ENCODE results near the gene B4GALNT1. TPM values are rescaled to one million over a fixed set of nuclear protein-coding genes. Genes with fewer than 3 reads are reported as not detected.

Gene B4GALNT1
- total RNA-seq, 1 donor from 2014 or later: 0.78 TPM

DNA sequence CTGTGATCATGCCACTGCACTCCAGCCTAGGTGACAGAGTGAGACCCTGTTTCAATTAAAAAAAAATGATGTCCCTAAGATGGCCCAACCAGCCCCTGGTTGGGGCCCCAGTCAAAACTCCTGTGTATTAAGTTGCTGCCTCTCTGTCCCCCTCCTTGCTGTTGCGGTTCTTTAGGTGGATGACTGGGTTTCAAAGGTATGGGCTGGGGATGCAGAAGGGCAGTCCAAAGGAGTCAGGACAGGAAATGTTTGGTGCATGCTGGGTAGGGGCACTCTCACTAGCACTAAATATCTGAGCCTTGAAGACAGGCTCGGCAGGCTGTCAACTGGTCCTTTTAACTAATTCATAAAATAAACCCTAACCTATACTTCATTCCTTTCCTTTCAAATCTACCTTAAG is 54.0 kb downstream of the B4GALNT1 start:
- no peaks in the 10 kb centered on the region for H3K4me1 Mint-ChIP-seq
- no peak for DNase-seq (ENCODE audit: low spot score in 2 of 2, unreplicated experiment in 2 of 2)
- H3K9me3 Mint-ChIP-seq: no peaks in the 10 kb centered on the region
- peaks cover 71% of the 10 kb centered on the region for H3K27me3 Mint-ChIP-seq (ENCODE audit: low read depth)
- H3K4me3 Mint-ChIP-seq: no peak overlapping the region
- no peaks in the 10 kb centered on the region for H3K36me3 Mint-ChIP-seq
- no peak overlapping the region for H3K27ac Mint-ChIP-seq
- TF ChIP-seq, protein P1, sequence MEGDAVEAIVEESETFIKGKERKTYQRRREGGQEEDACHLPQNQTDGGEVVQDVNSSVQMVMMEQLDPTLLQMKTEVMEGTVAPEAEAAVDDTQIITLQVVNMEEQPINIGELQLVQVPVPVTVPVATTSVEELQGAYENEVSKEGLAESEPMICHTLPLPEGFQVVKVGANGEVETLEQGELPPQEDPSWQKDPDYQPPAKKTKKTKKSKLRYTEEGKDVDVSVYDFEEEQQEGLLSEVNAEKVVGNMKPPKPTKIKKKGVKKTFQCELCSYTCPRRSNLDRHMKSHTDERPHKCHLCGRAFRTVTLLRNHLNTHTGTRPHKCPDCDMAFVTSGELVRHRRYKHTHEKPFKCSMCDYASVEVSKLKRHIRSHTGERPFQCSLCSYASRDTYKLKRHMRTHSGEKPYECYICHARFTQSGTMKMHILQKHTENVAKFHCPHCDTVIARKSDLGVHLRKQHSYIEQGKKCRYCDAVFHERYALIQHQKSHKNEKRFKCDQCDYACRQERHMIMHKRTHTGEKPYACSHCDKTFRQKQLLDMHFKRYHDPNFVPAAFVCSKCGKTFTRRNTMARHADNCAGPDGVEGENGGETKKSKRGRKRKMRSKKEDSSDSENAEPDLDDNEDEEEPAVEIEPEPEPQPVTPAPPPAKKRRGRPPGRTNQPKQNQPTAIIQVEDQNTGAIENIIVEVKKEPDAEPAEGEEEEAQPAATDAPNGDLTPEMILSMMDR (IDR thresholded peaks at IDR 0.05; ENCODE audit: unreplicated experiment): no peak

DNA sequence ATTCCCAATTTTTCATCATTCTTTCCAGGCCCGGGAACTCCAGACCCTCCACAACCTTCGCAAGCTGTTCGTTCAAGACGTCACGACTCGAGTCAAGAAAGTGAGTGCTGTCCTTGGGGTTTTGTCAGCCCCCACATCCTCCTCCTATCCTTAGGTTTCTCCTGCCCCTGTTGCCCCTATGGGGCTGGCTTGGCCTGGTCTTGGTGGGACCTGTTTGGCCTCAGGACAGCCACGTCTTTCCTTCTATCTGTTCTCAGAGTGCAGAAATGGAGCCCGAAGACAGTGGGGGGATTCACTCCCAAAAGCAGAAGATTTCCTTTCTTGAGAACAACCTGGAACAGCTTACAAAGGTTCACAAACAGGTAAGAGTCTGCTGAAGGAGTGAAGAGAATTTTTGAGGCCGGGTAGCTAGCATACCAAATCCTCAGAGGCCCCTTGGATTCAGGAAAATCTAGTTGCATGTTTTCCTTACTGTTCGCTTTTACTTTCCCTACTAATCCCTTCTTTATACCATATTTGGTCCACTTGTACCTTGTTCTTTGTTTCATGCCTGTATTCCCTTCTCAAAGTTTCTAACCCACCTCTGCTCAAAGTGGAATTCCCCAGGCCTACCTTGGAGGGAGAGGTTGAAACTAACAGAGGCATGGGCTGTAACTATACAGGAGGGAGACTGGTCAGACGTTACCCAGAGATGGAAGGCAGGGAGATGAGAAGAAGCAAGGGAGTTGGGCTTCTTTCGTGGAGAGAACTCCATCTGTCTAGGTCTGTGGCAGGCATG is 54.8 kb downstream of the B4GALNT1 start:
- H3K9me3 Mint-ChIP-seq: no peaks in the 10 kb centered on the region
- DNase-seq (ENCODE audit: low spot score in 2 of 2, unreplicated experiment in 2 of 2): no peak
- no peaks in the 10 kb centered on the region for H3K36me3 Mint-ChIP-seq
- H3K4me1 Mint-ChIP-seq: no peaks in the 10 kb centered on the region
- no peak overlapping the region for H3K27ac Mint-ChIP-seq
- TF ChIP-seq, protein P1 (IDR thresholded peaks at IDR 0.05; ENCODE audit: unreplicated experiment): no peak
- H3K27me3 Mint-ChIP-seq (ENCODE audit: low read depth): peaks cover 67% of the 10 kb centered on the region
- no peak overlapping the region for H3K4me3 Mint-ChIP-seq

DNA sequence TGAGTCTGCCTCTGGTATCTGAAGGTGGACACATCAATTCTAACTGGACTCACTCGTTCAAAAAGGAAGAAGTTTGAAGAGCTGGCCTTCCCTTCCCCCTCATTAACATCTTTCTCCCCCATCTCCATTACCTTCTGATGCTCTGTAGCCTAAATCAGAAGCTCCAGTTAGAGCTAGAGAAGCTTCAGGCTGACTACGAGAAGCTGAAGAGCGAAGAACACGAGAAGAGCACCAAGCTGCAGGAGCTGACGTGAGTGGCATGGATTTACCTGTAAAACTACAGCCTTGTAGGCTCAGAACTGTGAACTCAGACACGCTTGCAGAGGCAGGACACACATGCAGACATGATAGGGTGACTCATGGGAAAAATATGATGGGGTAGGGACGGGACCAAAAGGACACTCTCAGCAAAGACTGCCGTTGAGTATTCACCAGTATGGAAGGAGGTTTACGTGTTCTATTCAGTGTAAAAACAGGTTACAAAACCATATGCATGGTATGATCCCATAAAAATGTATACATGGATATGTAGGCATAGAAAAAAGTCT is 56.3 kb downstream of the B4GALNT1 start:
- H3K4me3 Mint-ChIP-seq: no peak overlapping the region
- no peaks in the 10 kb centered on the region for H3K4me1 Mint-ChIP-seq
- TF ChIP-seq, protein P1 (IDR thresholded peaks at IDR 0.05; ENCODE audit: unreplicated experiment): no peak
- H3K36me3 Mint-ChIP-seq: no peaks in the 10 kb centered on the region
- no peak overlapping the region for H3K27ac Mint-ChIP-seq
- H3K9me3 Mint-ChIP-seq: no peaks in the 10 kb centered on the region
- H3K27me3 Mint-ChIP-seq (ENCODE audit: low read depth): peaks cover 60% of the 10 kb centered on the region
- no peak for DNase-seq (ENCODE audit: low spot score in 2 of 2, unreplicated experiment in 2 of 2)

Other genes starting within 250 kb of the B4GALNT1 start
- gene R3HDM2, start 202.2 kb downstream of the B4GALNT1 start, total RNA-seq: 95.5 to 111 TPM (median 109 TPM) in 3 replicates
- 0.24 to 0.32 TPM (median 0.31 TPM) in 3 replicates for gene INHBC, start 198.4 kb downstream of the B4GALNT1 start, total RNA-seq
- 0.09 TPM in 1 of 3 replicates, not detected in the others for gene INHBE, start 177.9 kb downstream of the B4GALNT1 start, total RNA-seq
- 6.0 to 10.1 TPM (median 8.4 TPM) in 3 replicates for gene GLI1, start 173.4 kb downstream of the B4GALNT1 start, total RNA-seq
- 0.90 to 1.1 TPM in 2 of 3 replicates, not detected in the other for gene ARHGAP9, start 153.3 kb downstream of the B4GALNT1 start, total RNA-seq
- 163 to 192 TPM (median 177 TPM) in 3 replicates for gene MARS1, start 145.1 kb downstream of the B4GALNT1 start, total RNA-seq
- gene DDIT3, start 112.7 kb downstream of the B4GALNT1 start, total RNA-seq: 15.6 to 18.6 TPM (median 17.2 TPM) in 3 replicates
- 113 to 121 TPM (median 118 TPM) in 3 replicates for gene MBD6, start 110.4 kb downstream of the B4GALNT1 start, total RNA-seq
- 102 to 103 TPM (median 102 TPM) in 3 replicates for gene DCTN2, start 86.0 kb downstream of the B4GALNT1 start, total RNA-seq
- gene KIF5A, start 83.2 kb downstream of the B4GALNT1 start, total RNA-seq: 0.40 to 0.69 TPM (median 0.59 TPM) in 3 replicates
- 23.4 to 24.2 TPM (median 23.7 TPM) in 3 replicates for gene PIP4K2C, start 42.0 kb downstream of the B4GALNT1 start, total RNA-seq
- gene DTX3, start 28.4 kb downstream of the B4GALNT1 start, total RNA-seq: 88.3 to 93.6 TPM (median 90.0 TPM) in 3 replicates
- 60.4 to 65.0 TPM (median 62.4 TPM) in 3 replicates for gene ARHGEF25, start 21.8 kb downstream of the B4GALNT1 start, total RNA-seq
- 160 to 167 TPM (median 166 TPM) in 3 replicates for gene OS9, start 60.9 kb upstream of the B4GALNT1 start, total RNA-seq
- gene AGAP2, start 105.5 kb upstream of the B4GALNT1 start, total RNA-seq: 2.0 to 2.8 TPM (median 2.2 TPM) in 3 replicates
- gene TSPAN31, start 111.8 kb upstream of the B4GALNT1 start, total RNA-seq: 33.2 to 35.2 TPM (median 34.6 TPM) in 3 replicates
- 171 to 177 TPM (median 175 TPM) in 3 replicates for gene CDK4, start 119.1 kb upstream of the B4GALNT1 start, total RNA-seq
- gene MARCHF9, start 121.9 kb upstream of the B4GALNT1 start, total RNA-seq: 11.0 to 13.2 TPM (median 12.7 TPM) in 3 replicates
- 3.3 to 4.7 TPM (median 4.0 TPM) in 3 replicates for gene CYP27B1, start 133.9 kb upstream of the B4GALNT1 start, total RNA-seq
- gene METTL1, start 138.9 kb upstream of the B4GALNT1 start, total RNA-seq: 31.3 to 32.3 TPM (median 32.1 TPM) in 3 replicates
- gene EEF1AKMT3, start 139.4 kb upstream of the B4GALNT1 start, total RNA-seq: 8.7 to 10.5 TPM (median 10.5 TPM) in 3 replicates
- 23.4 to 31.6 TPM (median 26.2 TPM) in 3 replicates for gene TSFM, start 149.6 kb upstream of the B4GALNT1 start, total RNA-seq
- 4.0 to 5.3 TPM (median 4.7 TPM) in 3 replicates for gene AVIL, start 185.5 kb upstream of the B4GALNT1 start, total RNA-seq
- 210 to 218 TPM (median 216 TPM) in 3 replicates for gene CTDSP2, start 213.5 kb upstream of the B4GALNT1 start, total RNA-seq

All from mesothelial cell of epicardium (in vitro differentiated cells).